Pancreas (tissue), 10 donors: ENCODE results near the gene TBP. TPM values are rescaled to one million over a fixed set of nuclear protein-coding genes. Genes with fewer than 3 reads are reported as not detected.

ENCODE experiments used
- ATAC-seq, 4 donors: fragments of 200-7000 bp; cut with Tn5 transposase; one replicate each; pipeline versions ENCODE4 v1.8.0 to v1.9.1; 2020; ENCODE audit warnings: mild to moderate bottlenecking in 4 of 4, moderate library complexity in 4 of 4
- DNase-seq, 6 donors: peaks; one replicate each; pipeline ENCODE4 v3.0.0-alpha.2; 2020
- FAIRE-seq: peaks from 2 replicates; lab custom pipeline; 2012; peaks lifted over from hg19 to GRCh38; lab: Jason Lieb, UNC
- H3K27ac ChIP-seq, 4 donors: fragments of 200-600 bp; sonication (generic); 1 replicate in 3 of 4; 2 replicates in 1 of 4; pipeline versions ENCODE4 v1.5.0 to v1.8.0; 2020
- H3K27me3 ChIP-seq, 4 donors: fragments of 200-600 bp; one replicate each; pipeline ENCODE4 v1.8.0; 2021
- H3K36me3 ChIP-seq, 3 donors: fragments of 200-600 bp; sonication (generic) in 1 of 3; one replicate each; pipeline versions ENCODE4 v1.5.0 to v1.8.0; 2020 to 2021
- H3K4me1 ChIP-seq, 3 donors: fragments of 200-600 bp; one replicate each; pipeline ENCODE4 v1.8.0; 2021
- H3K4me3 ChIP-seq, 4 donors: fragments of 200-600 bp; sonication (generic) in 2 of 4; one replicate each; pipeline versions ENCODE4 v1.5.0 to v1.8.0; 2020 to 2021
- H3K9me3 ChIP-seq, 4 donors: fragments of 200-600 bp; one replicate each; pipeline ENCODE4 v1.8.0; 2021
- CTCF ChIP-seq, 4 donors: fragments of 200-600 bp; sonication (generic) in 3 of 4; IDR thresholded peaks; one replicate each; pipeline versions ENCODE4 v1.5.0 to v1.8.0; 2021; ENCODE audit warnings: antibody characterized with exemption in 4 of 4
- WGBS, 2 donors: extraction: QIAGEN DNeasy Blood & Tissue Kit; methylation state at CpG; one replicate each; pipeline ENCODE4 v1.1.7; 2013; 5-methylcytosine and 5-hydroxymethylcytosine counted together
- intact Hi-C, 3 donors: fragments of 100-400 bp; cut with DNase I; formaldehyde crosslinking; loops; one replicate each; pipeline versions ENCODE4 v1.11.1 to v1.14.2; 2022
- polyA plus RNA-seq, 2 donors: library from polyadenylated mRNA; stranded (reverse); fragments of 200-250 nt; gene quantifications; one replicate each; pipeline ENCODE4 v1.2.3, GENCODE V29; 2013
- total RNA-seq, 6 donors: library from RNA; stranded (reverse); fragmentation: NEBNext Ultra II Directional in 4 of 6; extraction: Animal tissue kit (Norgen Biotek cat#: 25700) in 4 of 6; gene quantifications; one replicate each; pipeline versions ENCODE4 v1.2.1 to v1.2.4, GENCODE V29; 2021 to 2023
- donor health status: healthy with polysubstance abuse.
- donor health status: DM: no; HTN: no; CAD: no; lungs with moderate emphysema.
- donor health status: DM: no; HTN: no; CAD: no.
- donor health status: control.
- donor health status: control.
- donor health status: Bipolar disorder and iron deficiency.
- donor health status: DM: yes; HTN: yes; CAD: no.
- donor health status: DM: no; HTN: no; CAD: no.
- donor health status: DM: no; HTN: no; CAD: no.
- donor health status: DM: yes; HTN: yes; CAD: no.

The TBP gene
- total and polyA plus RNA-seq, 8 donors = 4.5 to 17.3 (median 6.6) TPM

GRCh38 chr6:170529839-170530469 is 24.2 kb upstream of the TBP start:
- intact Hi-C loops = loop anchor here in 2 of 3 donors (5.0 to 10.0 kb wide), 2 partner anchors 703 to 735 kb away; no protein-coding TSS in a partner anchor

GRCh38 chr6:170532867-170533488 is 21.2 kb upstream of the TBP start:
- no peak for ATAC-seq
- no peak for FAIRE-seq
- H3K4me1 ChIP-seq = peaks cover 0 to 6% (median 0%) of the 10 kb centered on the region in 3 donors
- no peak overlapping the region for H3K27ac ChIP-seq
- TF ChIP-seq CTCF (IDR thresholded peaks at IDR 0.05) = no peak
- H3K27me3 ChIP-seq = no peaks in the 10 kb centered on the region
- 87 to 89% methylated on average over 7 of the region's 7 CpGs for WGBS, 2 donors
- intact Hi-C loops = no loop called here
- DNase-seq = no peak
- H3K4me3 ChIP-seq = no peak overlapping the region
- H3K36me3 ChIP-seq = peaks cover 2 to 38% (median 4%) of the 10 kb centered on the region in 3 donors
- no peaks in the 10 kb centered on the region for H3K9me3 ChIP-seq

More at GRCh38 chr6:170529839-170530469, 24.2 kb upstream of the TBP start:
- peaks cover 0 to 6% (median 0%) of the 10 kb centered on the region in 3 donors for H3K4me1 ChIP-seq
- WGBS, 2 donors = 36 to 53% methylated on average over 5 of the region's 5 CpGs
- H3K27me3 ChIP-seq = no peaks in the 10 kb centered on the region
- ATAC-seq (peak; percentile 89 to 99 (median 94)), FAIRE-seq (no peak), DNase-seq (peak; percentile 60 to 84 (median 78))
- no peak overlapping the region for H3K27ac ChIP-seq
- TF ChIP-seq CTCF (IDR thresholded peaks at IDR 0.05) = peak; percentile 66 to 83 (median 72)
- peaks cover 0 to 13% (median 2%) of the 10 kb centered on the region in 3 donors for H3K36me3 ChIP-seq
- no peaks in the 10 kb centered on the region for H3K9me3 ChIP-seq
- H3K4me3 ChIP-seq = no peak overlapping the region

- Histone ChIP-seq H3K4me3 (no peak overlapping the region), H3K9me3 (no peaks in the 10 kb centered on the region), H3K4me1 (peaks cover 0 to 6% (median 0%) of the 10 kb centered on the region in 3 donors), H3K27ac (no peak overlapping the region), H3K36me3 (peaks cover 2 to 46% (median 4%) of the 10 kb centered on the region in 3 donors), H3K27me3 (no peaks in the 10 kb centered on the region)
- TF ChIP-seq CTCF (IDR thresholded peaks at IDR 0.05) = no peak
- no peak for ATAC-seq
- FAIRE-seq = no peak
- 70 to 90% methylated on average over 2 of the region's 2 CpGs for WGBS, 2 donors
- no peak for DNase-seq
- intact Hi-C loops = no loop called here
Measured at GRCh38 chr6:170533792-170534191, 20.4 kb upstream of the TBP start.

GRCh38 chr6:170535004-170535403 is 19.2 kb upstream of the TBP start:
- WGBS, 2 donors = 74 to 76% methylated on average over 5 of the region's 5 CpGs
- Histone ChIP-seq H3K9me3 (no peaks in the 10 kb centered on the region), H3K36me3 (peaks cover 2 to 54% (median 4%) of the 10 kb centered on the region in 3 donors), H3K27ac (no peak overlapping the region), H3K4me3 (no peak overlapping the region), H3K27me3 (no peaks in the 10 kb centered on the region), H3K4me1 (peaks cover 0 to 6% (median 0%) of the 10 kb centered on the region in 3 donors)
- intact Hi-C loops = no loop called here
- ATAC-seq = peak in 1 of 4 donors; percentile 43
- DNase-seq = no peak
- no peak for TF ChIP-seq CTCF (IDR thresholded peaks at IDR 0.05)
- no peak for FAIRE-seq
